ENCODE data around the gene RCBTB2.

GRCh38 chr13:48530833-48531232 lies 2.0 kb downstream of the RCBTB2 start:
- no peak for TF ChIP-seq POLR2A (IDR thresholded peaks at IDR 0.05)
- TF ChIP-seq CTCF (IDR thresholded peaks at IDR 0.05): no peak

Data from testis (tissue), 2 donors.